GM13976 (cell line): Measurements from ENCODE around the gene CARD10.

Source experiments
- DNase-seq: peaks from one replicate; pipeline ENCODE4 v3.0.0; 2012; ENCODE audit warnings: low spot score
- in situ Hi-C: fragments of 300-500 bp; cut with MboI; formaldehyde crosslinking; loops from one replicate; pipeline ENCODE4 v1.12.0; 2022; ENCODE audit warnings: low sequenced_read_pairs, mixed read lengths, inconsistent platforms; ENCODE audit not compliant: unreplicated experiment
- TF ChIP-seq, protein P1 (sequence below): IDR thresholded peaks from 2 replicates; pipeline ENCODE4 v1.5.1; 2012; ENCODE audit warnings: borderline replicate concordance, mild to moderate bottlenecking; ENCODE audit not compliant: insufficient read depth; ENCODE audit errors: extremely low read depth, missing control alignments, control extremely low read depth

CARD10 gene

DNA sequence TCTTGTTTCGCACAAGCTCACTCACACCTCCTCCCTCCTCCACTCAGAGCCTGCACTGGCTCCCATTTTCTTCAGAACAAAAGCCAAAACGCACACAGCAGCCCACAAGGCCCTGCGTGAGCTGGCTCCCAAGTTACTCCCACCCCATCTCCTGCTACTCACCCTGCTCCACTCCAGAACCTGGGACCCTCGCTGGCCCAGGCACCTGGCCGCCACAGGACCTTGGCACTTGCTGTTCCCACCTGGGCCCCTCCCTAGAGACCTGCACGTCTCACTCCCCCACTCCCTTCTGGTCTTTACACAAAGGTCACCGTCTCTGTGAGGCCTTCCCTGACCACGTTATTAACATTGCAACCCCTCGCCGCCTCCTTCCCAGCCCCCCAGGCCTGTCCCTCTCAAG is 32.1 kb downstream of the CARD10 start:
- TF ChIP-seq, protein P1, sequence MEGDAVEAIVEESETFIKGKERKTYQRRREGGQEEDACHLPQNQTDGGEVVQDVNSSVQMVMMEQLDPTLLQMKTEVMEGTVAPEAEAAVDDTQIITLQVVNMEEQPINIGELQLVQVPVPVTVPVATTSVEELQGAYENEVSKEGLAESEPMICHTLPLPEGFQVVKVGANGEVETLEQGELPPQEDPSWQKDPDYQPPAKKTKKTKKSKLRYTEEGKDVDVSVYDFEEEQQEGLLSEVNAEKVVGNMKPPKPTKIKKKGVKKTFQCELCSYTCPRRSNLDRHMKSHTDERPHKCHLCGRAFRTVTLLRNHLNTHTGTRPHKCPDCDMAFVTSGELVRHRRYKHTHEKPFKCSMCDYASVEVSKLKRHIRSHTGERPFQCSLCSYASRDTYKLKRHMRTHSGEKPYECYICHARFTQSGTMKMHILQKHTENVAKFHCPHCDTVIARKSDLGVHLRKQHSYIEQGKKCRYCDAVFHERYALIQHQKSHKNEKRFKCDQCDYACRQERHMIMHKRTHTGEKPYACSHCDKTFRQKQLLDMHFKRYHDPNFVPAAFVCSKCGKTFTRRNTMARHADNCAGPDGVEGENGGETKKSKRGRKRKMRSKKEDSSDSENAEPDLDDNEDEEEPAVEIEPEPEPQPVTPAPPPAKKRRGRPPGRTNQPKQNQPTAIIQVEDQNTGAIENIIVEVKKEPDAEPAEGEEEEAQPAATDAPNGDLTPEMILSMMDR = no peak
- no peak for DNase-seq
- in situ Hi-C loops = no loop called here

DNA sequence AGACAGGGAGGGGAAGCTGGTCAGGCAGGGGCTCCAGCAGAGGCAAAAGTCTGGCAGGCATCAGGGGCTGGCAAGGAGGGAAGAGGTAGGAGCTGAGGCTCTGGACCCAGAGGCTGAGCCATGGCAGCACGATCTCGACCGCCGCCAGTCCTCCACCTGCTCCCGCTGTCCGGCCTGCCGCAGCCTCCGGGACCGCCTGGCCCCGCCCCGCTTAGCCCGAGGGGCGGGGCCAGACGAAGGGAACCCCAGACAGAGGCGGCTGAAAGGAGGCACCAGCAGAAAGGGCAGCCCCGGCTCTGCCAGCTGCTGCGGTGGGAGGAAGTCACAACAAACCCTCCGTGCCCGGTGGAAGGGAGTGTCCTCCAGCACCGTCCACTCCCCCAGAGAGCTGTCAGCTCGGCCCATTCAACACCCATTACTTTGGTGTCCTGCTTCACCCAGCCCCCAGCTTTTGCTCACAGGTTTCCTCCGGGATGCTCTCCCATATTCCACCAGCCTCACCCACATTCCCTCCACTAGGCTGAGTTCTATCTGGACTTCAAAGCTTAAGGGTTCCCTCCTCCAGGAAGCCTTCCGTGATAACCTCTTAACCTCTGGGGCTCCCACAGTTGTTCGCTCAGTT is 32.9 kb downstream of the CARD10 start, which contains the start of gene MFNG:
Gene MFNG, minus strand, starts transcription at position 161 of the 622 bp plus-strand sequence. CDS start 207 bp downstream, outside the sequence.
- TF ChIP-seq, protein P1 = no peak
- in situ Hi-C loops = no loop called here
- peak; percentile 96 for DNase-seq

DNA sequence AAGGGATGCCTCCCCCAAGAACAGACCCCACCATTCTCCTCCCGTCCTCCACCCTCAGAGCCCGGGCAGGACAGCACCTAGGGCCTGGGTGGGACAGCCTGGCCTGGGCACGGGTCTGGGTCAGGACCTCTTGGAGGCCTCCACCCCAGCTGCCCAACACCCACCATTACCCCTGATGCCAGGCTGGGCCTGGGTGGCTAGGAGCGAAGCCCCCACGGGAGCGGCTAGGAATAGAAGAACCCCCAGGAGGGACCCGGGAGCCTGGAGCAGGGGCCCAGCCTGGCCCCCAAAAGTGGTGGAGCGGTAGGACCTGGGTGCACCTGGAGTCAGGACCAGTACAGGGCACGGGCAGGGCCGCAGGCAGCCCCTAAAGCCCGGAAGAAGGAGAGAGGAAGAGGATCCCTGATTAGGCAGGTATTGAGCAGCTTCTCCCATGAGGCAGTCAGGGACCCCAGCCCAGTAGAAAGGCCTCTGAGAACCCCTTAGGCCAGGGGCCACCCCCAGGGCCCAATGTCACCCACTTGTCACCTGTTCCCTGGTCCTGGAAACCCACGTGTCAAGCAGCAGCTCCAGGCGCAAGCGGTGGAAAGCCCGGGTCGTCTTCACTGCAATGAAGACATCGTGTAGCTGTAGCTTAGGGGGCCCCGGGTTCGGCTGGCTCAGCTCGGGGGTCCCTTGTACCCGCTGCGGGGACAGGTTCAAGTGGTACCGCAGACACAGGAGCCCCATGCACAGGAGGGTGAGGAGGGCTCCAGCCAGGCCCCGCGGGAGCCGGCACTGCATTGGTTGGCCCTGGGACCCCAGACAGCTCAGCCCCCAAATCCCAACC is 33.6 kb downstream of the CARD10 start:
- in situ Hi-C loops = no loop called here
- DNase-seq = no peak
- TF ChIP-seq, protein P1 = no peak

DNA sequence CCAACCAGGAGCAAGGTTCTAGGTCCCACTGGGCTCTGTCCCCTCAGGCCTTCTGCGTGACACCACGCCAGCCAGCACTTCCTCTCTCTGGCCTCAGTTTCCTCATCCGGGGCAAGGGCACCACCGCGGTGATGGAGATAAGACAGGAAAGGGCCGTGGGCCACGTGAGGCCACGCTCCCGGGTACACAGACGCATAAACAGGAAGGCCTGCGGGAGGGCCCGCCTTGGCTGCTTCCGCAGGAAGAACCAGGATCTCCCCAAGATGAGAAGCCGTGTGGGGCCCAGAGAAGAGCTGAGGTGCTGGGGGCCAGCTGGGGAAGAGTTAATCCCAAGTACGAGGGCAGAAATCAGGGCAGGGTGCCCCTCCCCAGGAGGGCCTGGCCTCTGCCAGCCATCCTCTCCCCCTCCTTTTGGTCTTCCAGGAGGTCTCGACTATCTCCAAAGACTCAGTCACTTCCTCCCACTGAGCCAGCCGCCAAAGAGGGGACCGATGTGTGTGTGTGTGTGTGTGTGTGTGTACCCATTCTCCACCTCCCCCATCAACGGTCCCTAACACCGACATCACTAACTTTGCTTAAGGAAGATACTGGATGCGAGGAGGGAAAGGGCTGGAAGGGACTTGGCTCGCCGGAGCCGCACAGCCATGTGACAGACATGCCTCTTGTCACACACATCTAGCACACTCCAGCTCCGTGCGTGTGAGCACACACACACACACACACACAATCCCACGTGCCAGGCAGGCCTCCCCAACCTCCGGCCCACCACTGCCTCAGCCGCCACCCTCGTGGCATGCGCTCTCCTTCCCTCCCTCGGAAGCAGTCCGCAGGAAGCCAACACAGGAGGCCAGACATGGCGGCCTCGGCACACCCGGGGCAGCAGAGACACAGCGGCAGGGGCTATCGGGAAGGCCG is 34.5 kb downstream of the CARD10 start:
- TF ChIP-seq, protein P1 = no peak
- peak; percentile 86 for DNase-seq
- in situ Hi-C loops = no loop called here

DNA sequence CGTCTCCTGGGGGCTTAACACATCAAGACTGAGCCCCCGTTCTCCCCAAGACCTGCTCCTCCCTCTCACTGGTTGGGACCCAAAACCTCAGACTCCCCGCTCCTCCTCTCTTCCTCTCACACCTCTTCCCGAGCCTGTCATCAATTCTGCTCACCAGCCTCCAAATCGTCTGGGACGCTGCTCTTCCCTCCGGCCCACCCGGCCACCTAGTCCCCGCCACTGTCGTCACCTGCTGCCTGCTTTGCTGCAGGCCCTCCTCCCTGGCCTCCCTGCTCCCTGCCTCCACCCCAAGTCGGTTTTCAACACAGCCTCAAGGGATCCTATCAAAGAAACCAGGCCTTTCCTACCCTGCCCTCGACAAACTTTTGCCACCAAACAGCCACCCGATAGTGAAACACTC is 36.2 kb downstream of the CARD10 start:
- in situ Hi-C loops = no loop called here
- TF ChIP-seq, protein P1 = no peak
- DNase-seq = no peak

DNA sequence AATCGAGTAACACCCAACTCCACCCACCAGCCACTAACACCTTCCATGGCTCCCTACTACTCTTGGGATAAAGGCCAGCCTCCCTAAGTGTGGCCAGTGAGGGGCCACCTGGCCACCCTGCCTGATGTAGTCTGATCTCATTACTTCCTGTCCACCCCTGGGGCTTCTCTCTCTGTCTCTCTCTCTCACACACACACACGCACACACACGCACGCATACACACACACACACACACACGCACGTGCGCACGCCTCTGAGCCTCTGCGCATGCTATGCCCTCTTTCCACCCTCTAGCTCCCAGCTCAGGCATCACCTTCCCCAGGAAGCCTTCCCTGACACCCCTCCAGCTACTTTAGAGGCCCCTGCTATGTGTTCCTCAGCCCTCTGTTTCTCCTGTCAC is 37.0 kb downstream of the CARD10 start:
- DNase-seq = no peak
- in situ Hi-C loops = no loop called here
- TF ChIP-seq, protein P1 = no peak
